ENCODE results near the gene SKAP2.

The SKAP2 gene

GRCh38 chr7:26655781-26656180 is 208.6 kb downstream of the SKAP2 start:
- no peak overlapping the region for H3K27ac ChIP-seq (ENCODE audit: low read depth, low read length)
- no peaks in the 10 kb centered on the region for H3K36me3 ChIP-seq (ENCODE audit: insufficient read depth, low read length)
- no peak overlapping the region for H3K4me3 ChIP-seq (ENCODE audit: low read depth, low read length)
- H3K27me3 ChIP-seq (ENCODE audit: insufficient read depth, low read length) = peaks cover 84% of the 10 kb centered on the region
- H3K4me1 ChIP-seq (ENCODE audit: control insufficient read depth, insufficient read depth, low read length, unreplicated experiment) = no peaks in the 10 kb centered on the region
- H3K79me2 ChIP-seq (ENCODE audit: control insufficient read depth, insufficient read depth, low read length, unreplicated experiment) = no peaks in the 10 kb centered on the region
- no peak overlapping the region for H2AFZ ChIP-seq (ENCODE audit: low read length, unreplicated experiment)

DNA sequence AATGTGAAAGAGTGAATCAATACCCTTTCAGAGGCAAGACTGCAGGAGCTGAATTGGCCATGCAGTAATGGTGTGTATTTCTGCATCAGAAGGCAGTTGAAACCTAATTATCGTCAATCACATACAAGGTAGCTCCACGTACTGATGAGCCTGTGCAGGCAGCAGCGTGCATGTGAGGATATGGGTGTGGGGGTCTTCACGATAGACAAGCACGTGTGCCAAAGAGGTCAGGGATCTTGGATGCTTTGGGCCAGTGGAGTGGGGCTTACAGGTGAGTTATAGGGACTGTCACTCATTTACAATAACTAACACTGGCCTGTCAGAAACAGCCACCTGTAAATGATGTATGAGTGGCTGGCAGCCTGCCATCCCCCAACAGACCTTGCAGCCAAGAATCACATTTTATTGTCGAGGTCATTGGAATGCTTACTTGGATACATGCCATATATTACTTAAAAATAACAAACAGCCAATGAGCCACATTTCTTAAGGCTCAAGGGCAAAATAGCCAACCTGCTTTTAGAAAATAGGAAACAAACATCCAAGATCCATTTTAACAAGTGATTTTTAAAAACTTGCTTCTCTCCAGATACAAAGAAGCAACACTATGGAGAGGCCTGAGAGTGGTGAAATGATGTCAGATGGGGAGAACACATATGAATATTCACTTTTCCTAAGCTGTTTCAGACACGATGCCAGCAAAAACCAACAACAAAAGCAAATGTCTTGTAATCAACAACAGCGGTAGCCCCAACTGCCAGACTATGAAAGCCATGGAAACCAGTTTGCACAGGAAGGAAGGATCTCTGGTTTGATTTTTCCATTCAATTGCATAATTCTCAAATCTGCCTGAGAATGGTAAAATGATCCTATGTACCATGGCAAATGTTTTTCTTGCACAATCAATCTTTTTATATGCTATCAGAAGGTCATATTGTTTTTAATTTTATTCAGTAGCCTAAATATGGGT is 210.7 kb downstream of the SKAP2 start:
- Histone ChIP-seq H3K4me1 (ENCODE audit: control insufficient read depth, insufficient read depth, low read length, unreplicated experiment) (no peaks in the 10 kb centered on the region), H3K79me2 (ENCODE audit: control insufficient read depth, insufficient read depth, low read length, unreplicated experiment) (no peaks in the 10 kb centered on the region), H2AFZ (ENCODE audit: low read length, unreplicated experiment) (no peak overlapping the region), H3K27ac (ENCODE audit: low read depth, low read length) (no peak overlapping the region), H3K36me3 (ENCODE audit: insufficient read depth, low read length) (no peaks in the 10 kb centered on the region), H3K27me3 (ENCODE audit: insufficient read depth, low read length) (peaks cover 86% of the 10 kb centered on the region), H3K4me3 (ENCODE audit: low read depth, low read length) (no peak overlapping the region)

DNA sequence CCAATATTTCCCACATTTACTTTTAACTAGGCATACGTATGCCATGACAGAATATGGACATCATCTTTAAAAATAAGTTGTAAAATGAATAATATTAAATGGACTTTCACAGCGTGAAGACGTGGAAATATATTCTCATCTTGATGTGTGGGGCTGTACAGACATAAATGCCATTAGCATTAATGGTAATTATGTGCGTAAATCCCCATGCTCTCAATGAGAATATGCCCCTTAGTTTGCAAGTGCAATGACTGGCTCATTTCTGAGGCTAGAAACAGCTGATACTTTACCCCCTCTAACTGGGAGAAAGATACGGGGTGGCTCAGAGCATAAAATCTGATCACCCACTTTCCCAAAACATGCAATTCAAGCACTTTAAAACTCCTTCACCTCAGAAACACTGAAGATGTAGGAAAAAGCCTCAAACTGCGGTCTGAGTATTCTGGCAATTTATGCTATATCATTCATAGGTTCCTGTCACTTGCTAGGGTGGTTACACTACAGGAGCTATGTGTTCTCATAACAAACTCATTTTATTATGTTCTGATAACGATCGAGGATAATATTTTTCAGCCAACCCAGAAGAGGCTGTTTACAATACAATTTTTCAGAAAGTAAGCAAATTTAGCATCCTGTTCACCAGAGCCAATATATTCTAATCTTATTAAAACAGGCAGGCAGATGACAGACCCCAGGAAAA is 211.8 kb downstream of the SKAP2 start:
- H3K4me1 ChIP-seq (ENCODE audit: control insufficient read depth, insufficient read depth, low read length, unreplicated experiment) = no peaks in the 10 kb centered on the region
- H2AFZ ChIP-seq (ENCODE audit: low read length, unreplicated experiment) = no peak overlapping the region
- no peaks in the 10 kb centered on the region for H3K79me2 ChIP-seq (ENCODE audit: control insufficient read depth, insufficient read depth, low read length, unreplicated experiment)
- peaks cover 75% of the 10 kb centered on the region for H3K27me3 ChIP-seq (ENCODE audit: insufficient read depth, low read length)
- no peaks in the 10 kb centered on the region for H3K36me3 ChIP-seq (ENCODE audit: insufficient read depth, low read length)
- no peak overlapping the region for H3K4me3 ChIP-seq (ENCODE audit: low read depth, low read length)
- H3K27ac ChIP-seq (ENCODE audit: low read depth, low read length) = no peak overlapping the region

- Histone ChIP-seq H2AFZ (ENCODE audit: low read length, unreplicated experiment) (no peak overlapping the region), H3K4me3 (ENCODE audit: low read depth, low read length) (no peak overlapping the region), H3K36me3 (ENCODE audit: insufficient read depth, low read length) (no peaks in the 10 kb centered on the region), H3K4me1 (ENCODE audit: control insufficient read depth, insufficient read depth, low read length, unreplicated experiment) (no peaks in the 10 kb centered on the region), H3K27me3 (ENCODE audit: insufficient read depth, low read length) (peaks cover 58% of the 10 kb centered on the region), H3K27ac (ENCODE audit: low read depth, low read length) (no peak overlapping the region), H3K79me2 (ENCODE audit: control insufficient read depth, insufficient read depth, low read length, unreplicated experiment) (no peaks in the 10 kb centered on the region)
These were observed 214.3 kb downstream of the SKAP2 start for GRCh38 chr7:26650103-26650502.

GRCh38 chr7:26649388-26649787 is 215.0 kb downstream of the SKAP2 start:
- H3K27me3 ChIP-seq (ENCODE audit: insufficient read depth, low read length) = peaks cover 58% of the 10 kb centered on the region
- no peaks in the 10 kb centered on the region for H3K79me2 ChIP-seq (ENCODE audit: control insufficient read depth, insufficient read depth, low read length, unreplicated experiment)
- no peaks in the 10 kb centered on the region for H3K4me1 ChIP-seq (ENCODE audit: control insufficient read depth, insufficient read depth, low read length, unreplicated experiment)
- H3K4me3 ChIP-seq (ENCODE audit: low read depth, low read length) = no peak overlapping the region
- no peaks in the 10 kb centered on the region for H3K36me3 ChIP-seq (ENCODE audit: insufficient read depth, low read length)
- no peak overlapping the region for H3K27ac ChIP-seq (ENCODE audit: low read depth, low read length)
- no peak overlapping the region for H2AFZ ChIP-seq (ENCODE audit: low read length, unreplicated experiment)

DNA sequence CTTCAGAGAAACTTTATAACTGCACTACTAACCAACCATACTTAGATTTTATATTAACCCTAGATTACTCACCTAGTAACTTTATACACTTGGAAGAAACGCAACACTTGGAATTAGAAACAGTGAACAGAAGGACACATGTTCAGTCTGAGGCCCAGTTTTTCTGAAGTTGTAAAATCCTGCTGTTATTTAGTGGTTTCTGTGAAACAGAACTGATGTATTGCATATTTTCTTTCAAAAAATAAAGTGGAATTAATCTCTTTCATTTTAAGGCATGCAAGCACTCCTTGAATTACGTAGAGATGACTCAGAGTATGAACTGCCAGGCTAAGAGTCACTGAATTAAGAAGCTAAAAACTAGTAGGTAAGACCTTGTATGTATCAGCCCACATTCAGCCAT is 215.8 kb downstream of the SKAP2 start:
- no peak overlapping the region for H2AFZ ChIP-seq (ENCODE audit: low read length, unreplicated experiment)
- H3K4me3 ChIP-seq (ENCODE audit: low read depth, low read length) = no peak overlapping the region
- peaks cover 54% of the 10 kb centered on the region for H3K27me3 ChIP-seq (ENCODE audit: insufficient read depth, low read length)
- no peak overlapping the region for H3K27ac ChIP-seq (ENCODE audit: low read depth, low read length)
- no peaks in the 10 kb centered on the region for H3K36me3 ChIP-seq (ENCODE audit: insufficient read depth, low read length)
- no peaks in the 10 kb centered on the region for H3K79me2 ChIP-seq (ENCODE audit: control insufficient read depth, insufficient read depth, low read length, unreplicated experiment)
- H3K4me1 ChIP-seq (ENCODE audit: control insufficient read depth, insufficient read depth, low read length, unreplicated experiment) = no peaks in the 10 kb centered on the region

GRCh38 chr7:26646336-26647048 is 217.9 kb downstream of the SKAP2 start:
- H3K4me3 ChIP-seq (ENCODE audit: low read depth, low read length) = no peak overlapping the region
- no peaks in the 10 kb centered on the region for H3K4me1 ChIP-seq (ENCODE audit: control insufficient read depth, insufficient read depth, low read length, unreplicated experiment)
- H3K27me3 ChIP-seq (ENCODE audit: insufficient read depth, low read length) = peaks cover 35% of the 10 kb centered on the region
- no peak overlapping the region for H2AFZ ChIP-seq (ENCODE audit: low read length, unreplicated experiment)
- no peaks in the 10 kb centered on the region for H3K36me3 ChIP-seq (ENCODE audit: insufficient read depth, low read length)
- H3K79me2 ChIP-seq (ENCODE audit: control insufficient read depth, insufficient read depth, low read length, unreplicated experiment) = no peaks in the 10 kb centered on the region
- H3K27ac ChIP-seq (ENCODE audit: low read depth, low read length) = no peak overlapping the region

DNA sequence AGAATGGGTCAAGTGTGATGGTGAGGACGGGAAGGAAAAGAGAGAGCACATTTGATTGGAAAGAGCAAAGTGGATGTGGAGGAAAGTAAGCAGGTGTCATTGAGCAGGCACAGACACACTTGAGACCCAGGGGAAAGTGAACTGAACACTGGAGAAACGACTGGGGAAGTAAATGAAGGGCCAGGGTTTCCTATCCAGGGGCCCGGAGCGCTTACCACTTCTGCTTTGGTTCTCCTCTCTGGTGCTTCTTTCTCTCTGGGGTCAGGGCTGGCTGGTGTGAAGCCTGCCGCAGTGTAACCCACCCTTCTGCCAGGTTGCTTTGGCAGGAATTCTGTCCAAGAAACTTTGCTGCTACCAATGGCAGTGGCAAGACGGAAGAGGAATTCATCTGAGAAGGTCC is 219.3 kb downstream of the SKAP2 start:
- Histone ChIP-seq H3K27ac (ENCODE audit: low read depth, low read length) (no peak overlapping the region), H3K27me3 (ENCODE audit: insufficient read depth, low read length) (peaks cover 27% of the 10 kb centered on the region), H3K36me3 (ENCODE audit: insufficient read depth, low read length) (no peaks in the 10 kb centered on the region), H3K79me2 (ENCODE audit: control insufficient read depth, insufficient read depth, low read length, unreplicated experiment) (no peaks in the 10 kb centered on the region), H2AFZ (ENCODE audit: low read length, unreplicated experiment) (no peak overlapping the region), H3K4me1 (ENCODE audit: control insufficient read depth, insufficient read depth, low read length, unreplicated experiment) (no peaks in the 10 kb centered on the region), H3K4me3 (ENCODE audit: low read depth, low read length) (no peak overlapping the region)

- Histone ChIP-seq H3K79me2 (ENCODE audit: control insufficient read depth, insufficient read depth, low read length, unreplicated experiment) (no peaks in the 10 kb centered on the region), H3K4me3 (ENCODE audit: low read depth, low read length) (no peak overlapping the region), H3K27ac (ENCODE audit: low read depth, low read length) (no peak overlapping the region), H3K36me3 (ENCODE audit: insufficient read depth, low read length) (no peaks in the 10 kb centered on the region), H3K4me1 (ENCODE audit: control insufficient read depth, insufficient read depth, low read length, unreplicated experiment) (no peaks in the 10 kb centered on the region), H2AFZ (ENCODE audit: low read length, unreplicated experiment) (no peak overlapping the region), H3K27me3 (ENCODE audit: insufficient read depth, low read length) (peaks cover 16% of the 10 kb centered on the region)
These were observed 222.0 kb downstream of the SKAP2 start for GRCh38 chr7:26642416-26642815.

DNA sequence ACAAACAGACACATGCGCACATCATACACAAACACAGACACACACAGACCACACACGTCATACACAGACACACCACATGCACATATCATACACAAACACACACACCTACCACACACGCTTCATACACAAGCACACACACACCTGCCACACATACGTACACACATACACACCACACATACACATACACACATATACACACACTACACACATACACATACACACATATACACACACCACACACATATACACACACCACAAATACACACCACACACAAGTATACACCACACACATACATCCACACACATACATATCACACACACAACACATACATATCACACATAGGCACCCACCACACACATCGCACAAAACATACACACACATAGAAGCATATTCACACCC is 224.7 kb downstream of the SKAP2 start:
- Histone ChIP-seq H3K4me3 (ENCODE audit: low read depth, low read length) (no peak overlapping the region), H3K36me3 (ENCODE audit: insufficient read depth, low read length) (no peaks in the 10 kb centered on the region), H3K79me2 (ENCODE audit: control insufficient read depth, insufficient read depth, low read length, unreplicated experiment) (no peaks in the 10 kb centered on the region), H2AFZ (ENCODE audit: low read length, unreplicated experiment) (no peak overlapping the region), H3K4me1 (ENCODE audit: control insufficient read depth, insufficient read depth, low read length, unreplicated experiment) (no peaks in the 10 kb centered on the region), H3K27ac (ENCODE audit: low read depth, low read length) (no peak overlapping the region), H3K27me3 (ENCODE audit: insufficient read depth, low read length) (peaks cover 15% of the 10 kb centered on the region)
